Neuron (in vitro differentiated cells): Measurements from ENCODE around the gene TRERF1.
"Not testable (repeated sequence)": the region's sequence is repeated elsewhere in the genome, so short reads cannot be mapped to it uniquely, and the experiment has no call there.

Experiments
- H2AFZ ChIP-seq: one replicate; pipeline ENCODE4 v1.6.1; 2013; ENCODE audit warnings: low read depth, mild to moderate bottlenecking, inconsistent platforms, low read length, moderate library complexity
- H3K27me3 ChIP-seq: one replicate; pipeline ENCODE4 v1.6.1; 2013; ENCODE audit warnings: low read length; ENCODE audit not compliant: insufficient read depth
- H3K36me3 ChIP-seq: one replicate; pipeline ENCODE4 v1.6.1; 2013; ENCODE audit warnings: low read length; ENCODE audit not compliant: insufficient read depth
- H3K4me1 ChIP-seq: one replicate; pipeline ENCODE4 v1.6.1; 2013; ENCODE audit warnings: low read length; ENCODE audit not compliant: insufficient read depth
- H3K4me3 ChIP-seq: 2 replicates; pipeline ENCODE4 v1.5.1; 2013; ENCODE audit warnings: mild to moderate bottlenecking, low read length, moderate library complexity
- H3K9me3 ChIP-seq: one replicate; pipeline ENCODE4 v1.6.1; 2013; ENCODE audit warnings: low read length

The TRERF1 gene

DNA sequence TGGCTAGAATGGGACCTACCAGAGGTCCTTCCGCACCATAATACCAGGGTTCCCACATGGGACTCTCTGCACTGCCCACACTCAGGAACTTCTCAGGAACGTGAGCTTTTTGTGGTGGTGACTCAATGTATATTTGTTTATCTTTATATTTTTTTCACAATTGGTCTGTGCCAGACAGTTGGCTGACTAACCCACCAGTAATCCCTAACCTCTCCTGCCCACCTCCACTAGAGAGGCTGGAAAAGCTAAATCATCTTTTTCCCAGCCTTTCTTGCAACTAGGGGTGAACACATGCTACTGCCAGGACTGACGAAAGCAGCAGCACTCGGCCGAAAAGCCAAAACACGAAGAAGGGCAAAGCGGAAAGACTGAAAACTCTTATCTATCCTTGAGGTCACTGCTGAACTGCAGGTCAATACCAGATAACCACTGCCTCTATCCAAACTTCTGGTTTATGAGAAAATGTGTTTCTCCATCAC is 112.9 kb downstream of the TRERF1 start:
- Histone ChIP-seq H2AFZ (no peak overlapping the region), H3K4me1 (no peaks in the 10 kb centered on the region), H3K27me3 (no peaks in the 10 kb centered on the region), H3K4me3 (no peak overlapping the region), H3K36me3 (peaks cover 5% of the 10 kb centered on the region), H3K9me3 (no peaks in the 10 kb centered on the region)

DNA sequence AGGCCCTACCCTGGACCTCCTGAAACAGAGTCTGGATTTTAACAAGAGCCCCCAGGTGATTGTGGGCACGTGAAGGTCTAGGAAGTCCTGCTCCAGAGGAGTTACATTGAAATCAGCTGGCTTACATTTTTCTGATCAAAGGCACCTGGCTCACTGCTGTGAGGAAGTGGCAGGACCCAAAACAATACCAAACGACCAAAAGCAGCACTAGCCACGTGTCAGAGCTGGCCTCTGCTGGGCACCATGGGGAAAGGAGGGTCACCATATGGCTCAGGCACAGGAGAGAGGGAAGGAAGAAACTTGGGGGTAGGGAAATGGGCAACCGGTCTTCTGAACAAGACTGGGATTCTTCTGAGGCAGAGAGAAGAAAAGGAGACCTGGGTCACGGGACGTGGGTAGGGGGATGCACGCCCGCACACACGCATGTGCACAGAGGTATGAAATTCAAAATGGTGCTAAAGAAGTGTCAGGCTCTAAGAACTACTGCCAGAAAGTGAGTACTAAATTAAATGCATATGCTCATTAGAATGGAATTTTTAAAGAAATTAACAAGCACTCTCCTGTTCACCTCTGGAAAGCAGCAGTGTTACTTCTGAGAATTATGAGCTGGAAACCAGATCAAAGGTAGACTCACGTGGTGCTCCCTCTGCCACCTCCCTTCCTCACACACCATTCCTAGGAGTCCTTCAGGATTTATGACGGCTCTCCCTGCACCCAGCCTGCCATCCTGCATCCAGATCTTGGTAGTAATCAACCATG is 113.6 kb downstream of the TRERF1 start:
- no peaks in the 10 kb centered on the region for H3K27me3 ChIP-seq
- H3K4me1 ChIP-seq, result no peaks in the 10 kb centered on the region
- H3K36me3 ChIP-seq, result peaks cover 3% of the 10 kb centered on the region
- no peak overlapping the region for H3K4me3 ChIP-seq
- H2AFZ ChIP-seq, result no peak overlapping the region
- no peaks in the 10 kb centered on the region for H3K9me3 ChIP-seq

GRCh38 chr6:42336431-42336830 is 115.3 kb downstream of the TRERF1 start:
- H3K9me3 ChIP-seq, result no peaks in the 10 kb centered on the region
- no peaks in the 10 kb centered on the region for H3K4me1 ChIP-seq
- H3K27me3 ChIP-seq, result no peaks in the 10 kb centered on the region

GRCh38 chr6:42335896-42336295 is 115.8 kb downstream of the TRERF1 start:
- Histone ChIP-seq H3K4me1 (no peaks in the 10 kb centered on the region), H3K4me3 (no peak overlapping the region), H2AFZ (no peak overlapping the region), H3K27me3 (no peaks in the 10 kb centered on the region), H3K9me3 (no peaks in the 10 kb centered on the region), H3K36me3 (peaks cover 3% of the 10 kb centered on the region)

More at GRCh38 chr6:42336431-42336830, 115.3 kb downstream of the TRERF1 start:
- no peak overlapping the region for H3K4me3 ChIP-seq
- peaks cover 3% of the 10 kb centered on the region for H3K36me3 ChIP-seq
- H2AFZ ChIP-seq, result no peak overlapping the region

DNA sequence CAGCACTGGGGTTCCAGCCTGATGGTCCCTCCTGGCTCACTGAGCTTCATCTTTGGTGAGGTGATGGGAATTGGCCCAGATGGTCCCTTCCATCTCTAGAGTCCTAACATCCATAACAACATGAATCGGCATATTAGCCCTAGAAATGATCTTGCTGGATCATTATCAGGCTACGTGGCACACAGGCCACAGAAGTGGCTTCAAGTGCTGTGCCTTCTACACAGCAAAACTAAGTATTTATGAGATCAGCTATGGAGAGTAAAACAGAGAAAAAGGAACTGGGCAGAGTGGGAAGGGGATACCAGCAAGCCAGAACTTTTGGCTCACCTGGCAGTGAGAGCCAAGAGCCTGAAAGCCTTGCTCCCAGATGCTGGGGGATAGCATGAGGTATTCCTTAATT is 116.9 kb downstream of the TRERF1 start:
- Histone ChIP-seq H3K9me3 (no peaks in the 10 kb centered on the region), H3K36me3 (peaks cover 3% of the 10 kb centered on the region), H3K27me3 (no peaks in the 10 kb centered on the region), H2AFZ (no peak overlapping the region), H3K4me1 (no peaks in the 10 kb centered on the region), H3K4me3 (no peak overlapping the region)

DNA sequence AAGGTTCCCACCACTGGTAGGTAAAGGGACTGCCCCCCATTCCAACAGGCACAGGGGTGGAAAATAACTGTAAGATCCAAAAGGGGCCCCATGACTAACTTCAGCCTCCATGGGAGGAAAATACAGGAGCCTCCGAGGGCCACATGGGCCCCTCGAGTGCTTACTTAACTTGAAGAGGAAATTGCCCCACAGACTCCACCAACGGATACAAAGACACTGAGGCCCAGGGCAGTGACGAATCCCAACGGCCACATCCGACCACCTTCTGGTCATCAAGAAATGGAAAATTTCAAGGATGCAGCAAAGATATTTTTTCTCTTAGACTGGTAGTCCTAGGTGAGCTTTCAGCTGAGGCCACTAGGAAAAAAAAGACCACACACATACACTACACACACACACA is 118.1 kb downstream of the TRERF1 start:
- Histone ChIP-seq H3K4me3 (no peak overlapping the region), H3K27me3 (no peaks in the 10 kb centered on the region), H3K9me3 (no peaks in the 10 kb centered on the region), H3K4me1 (no peaks in the 10 kb centered on the region), H2AFZ (no peak overlapping the region), H3K36me3 (no peaks in the 10 kb centered on the region)

DNA sequence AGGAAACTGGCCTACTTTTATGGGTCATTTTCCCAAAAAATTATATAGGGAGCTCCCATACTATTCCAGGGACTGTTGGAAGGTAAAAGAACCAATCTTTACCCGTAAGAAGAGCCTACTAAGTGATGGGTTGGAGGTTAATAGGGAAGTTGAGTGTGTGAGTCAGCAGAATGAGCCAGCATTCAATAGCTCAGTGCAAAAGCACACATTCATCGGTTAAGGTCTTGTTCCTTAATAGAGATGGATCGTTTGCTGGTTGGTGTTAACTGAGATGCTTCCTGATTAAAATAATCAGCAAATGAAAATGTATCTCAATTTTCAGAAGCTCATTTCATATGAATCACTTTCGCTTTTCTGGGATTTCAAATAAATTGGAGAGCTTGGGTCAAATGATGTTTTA is 118.8 kb downstream of the TRERF1 start:
- no peak overlapping the region for H2AFZ ChIP-seq
- no peaks in the 10 kb centered on the region for H3K9me3 ChIP-seq
- H3K4me1 ChIP-seq, result no peaks in the 10 kb centered on the region
- H3K4me3 ChIP-seq, result no peak overlapping the region
- no peaks in the 10 kb centered on the region for H3K36me3 ChIP-seq
- H3K27me3 ChIP-seq, result no peaks in the 10 kb centered on the region

GRCh38 chr6:42331019-42331418 is 120.7 kb downstream of the TRERF1 start:
- no peaks in the 10 kb centered on the region for H3K36me3 ChIP-seq
- H3K4me1 ChIP-seq, result no peaks in the 10 kb centered on the region
- H3K27me3 ChIP-seq, result no peaks in the 10 kb centered on the region
- H3K4me3 ChIP-seq, result no peak overlapping the region
- H2AFZ ChIP-seq, result no peak overlapping the region
- no peaks in the 10 kb centered on the region for H3K9me3 ChIP-seq

- Histone ChIP-seq H3K36me3 (no peaks in the 10 kb centered on the region), H3K4me1 (no peaks in the 10 kb centered on the region), H3K4me3 (no peak overlapping the region), H3K9me3 (no peaks in the 10 kb centered on the region), H3K27me3 (no peaks in the 10 kb centered on the region), H2AFZ (no peak overlapping the region)
These were observed 125.5 kb downstream of the TRERF1 start for GRCh38 chr6:42326248-42326647.

DNA sequence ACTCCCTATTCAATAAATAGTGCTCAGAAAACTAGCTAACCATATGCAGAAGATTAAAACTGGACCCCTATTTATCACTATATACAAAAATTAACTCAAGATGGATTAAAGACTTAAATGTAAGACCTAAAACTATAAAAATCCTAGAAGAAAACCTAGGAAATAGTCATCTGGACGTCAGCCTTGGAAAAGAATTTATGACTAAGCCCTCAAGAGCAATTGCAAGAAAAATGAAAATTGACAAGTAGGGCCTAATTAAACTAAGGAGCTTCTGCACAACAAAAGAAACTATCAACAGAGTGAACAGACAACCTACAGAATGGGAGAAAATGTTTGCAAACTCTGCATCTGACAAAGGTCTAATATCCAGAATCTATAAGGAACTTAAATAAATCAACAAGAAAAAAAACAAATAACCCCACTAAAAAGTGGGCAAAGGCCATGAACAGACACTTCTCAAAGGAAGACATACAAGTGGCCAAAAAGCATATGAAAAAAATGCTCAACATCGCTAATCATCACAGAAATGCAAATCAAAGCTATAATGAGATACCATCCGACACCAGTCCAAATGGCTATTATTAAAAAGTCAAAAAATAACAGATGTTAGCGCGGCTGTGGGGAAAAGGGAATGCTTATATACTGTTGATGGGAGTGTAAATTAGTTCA is 126.9 kb downstream of the TRERF1 start:
- H2AFZ ChIP-seq, H3K9me3 ChIP-seq, H3K36me3 ChIP-seq, H3K27me3 ChIP-seq, H3K4me1 ChIP-seq, H3K4me3 ChIP-seq: not testable (repeated sequence)

DNA sequence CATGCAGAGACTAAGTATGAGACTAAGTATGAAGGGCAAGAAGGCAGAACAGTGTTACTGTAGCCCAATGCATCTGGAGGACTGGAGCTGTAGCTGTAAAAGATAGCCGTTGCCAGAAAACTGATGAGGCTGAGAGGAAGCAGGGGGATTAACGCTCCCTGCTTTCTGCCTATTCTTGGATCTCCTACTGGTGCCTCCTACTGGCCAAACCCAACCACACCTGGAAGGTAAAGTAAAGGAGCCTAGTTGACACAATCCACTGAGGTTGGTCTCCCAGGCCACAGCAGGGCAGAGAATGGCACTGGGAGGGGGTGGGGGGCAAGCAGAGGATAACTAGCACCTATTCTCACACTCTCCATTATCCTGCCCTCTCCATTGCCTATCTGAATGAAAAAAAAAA is 129.1 kb downstream of the TRERF1 start:
- Histone ChIP-seq H3K9me3 (no peaks in the 10 kb centered on the region), H3K4me1 (no peaks in the 10 kb centered on the region), H3K36me3 (no peaks in the 10 kb centered on the region), H3K4me3 (no peak overlapping the region), H2AFZ (no peak overlapping the region), H3K27me3 (no peaks in the 10 kb centered on the region)

DNA sequence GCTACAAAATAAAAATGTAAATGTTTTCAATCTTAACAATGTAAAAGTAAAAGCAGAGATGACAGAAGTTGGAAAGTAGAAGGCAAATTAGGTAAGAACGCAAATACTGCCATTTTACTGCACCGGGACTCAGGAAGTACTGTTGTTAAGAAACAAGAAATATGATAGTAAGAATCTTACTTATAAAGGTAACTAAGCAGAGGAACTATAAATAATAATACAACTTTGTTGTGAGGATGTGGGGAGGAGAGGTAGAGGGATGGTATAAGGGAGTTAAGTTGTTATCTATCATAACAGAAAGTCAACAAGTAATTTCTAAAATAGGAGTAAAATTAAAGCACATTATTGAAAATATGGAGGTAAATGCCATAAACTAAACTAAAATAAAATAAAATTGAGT is 129.8 kb downstream of the TRERF1 start:
- Histone ChIP-seq H3K27me3 (no peaks in the 10 kb centered on the region), H2AFZ (no peak overlapping the region), H3K4me3 (no peak overlapping the region), H3K9me3 (no peaks in the 10 kb centered on the region), H3K36me3 (no peaks in the 10 kb centered on the region), H3K4me1 (no peaks in the 10 kb centered on the region)

DNA sequence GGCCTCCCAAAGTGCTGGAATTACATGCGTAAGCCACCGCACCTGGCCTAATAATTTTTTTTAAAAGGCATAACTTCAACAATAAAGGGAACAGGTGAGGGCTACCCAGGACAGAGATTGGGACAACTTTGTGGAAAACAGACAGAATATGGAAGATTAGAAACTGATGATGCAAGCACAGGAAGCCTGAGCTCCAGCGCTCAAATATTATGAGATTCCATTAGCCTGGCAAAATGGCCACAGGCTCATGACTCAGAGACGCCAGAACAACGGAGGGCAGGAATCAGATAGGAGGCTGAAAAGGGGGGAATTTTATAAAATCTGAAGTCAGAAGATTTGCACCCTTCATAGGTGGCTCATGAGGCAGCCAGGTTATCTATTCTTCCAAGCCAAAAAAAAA is 131.0 kb downstream of the TRERF1 start:
- H2AFZ ChIP-seq, result no peak overlapping the region
- H3K36me3 ChIP-seq, result no peaks in the 10 kb centered on the region
- no peak overlapping the region for H3K4me3 ChIP-seq
- H3K27me3 ChIP-seq, result no peaks in the 10 kb centered on the region
- H3K9me3 ChIP-seq, result no peaks in the 10 kb centered on the region
- no peaks in the 10 kb centered on the region for H3K4me1 ChIP-seq
